Activated CD8-positive, alpha-beta memory T cell treated with anti-CD3 and anti-CD28 coated beads, Interleukin-2, amount 50 U/mL, for 24 hours (primary cell): ENCODE data around the gene FNTB.

ENCODE experiments used
- DNase-seq: peaks from one replicate; pipeline ENCODE4 v3.0.0-alpha.2; 2020; ENCODE audit errors: extremely low read depth

Gene FNTB

DNA sequence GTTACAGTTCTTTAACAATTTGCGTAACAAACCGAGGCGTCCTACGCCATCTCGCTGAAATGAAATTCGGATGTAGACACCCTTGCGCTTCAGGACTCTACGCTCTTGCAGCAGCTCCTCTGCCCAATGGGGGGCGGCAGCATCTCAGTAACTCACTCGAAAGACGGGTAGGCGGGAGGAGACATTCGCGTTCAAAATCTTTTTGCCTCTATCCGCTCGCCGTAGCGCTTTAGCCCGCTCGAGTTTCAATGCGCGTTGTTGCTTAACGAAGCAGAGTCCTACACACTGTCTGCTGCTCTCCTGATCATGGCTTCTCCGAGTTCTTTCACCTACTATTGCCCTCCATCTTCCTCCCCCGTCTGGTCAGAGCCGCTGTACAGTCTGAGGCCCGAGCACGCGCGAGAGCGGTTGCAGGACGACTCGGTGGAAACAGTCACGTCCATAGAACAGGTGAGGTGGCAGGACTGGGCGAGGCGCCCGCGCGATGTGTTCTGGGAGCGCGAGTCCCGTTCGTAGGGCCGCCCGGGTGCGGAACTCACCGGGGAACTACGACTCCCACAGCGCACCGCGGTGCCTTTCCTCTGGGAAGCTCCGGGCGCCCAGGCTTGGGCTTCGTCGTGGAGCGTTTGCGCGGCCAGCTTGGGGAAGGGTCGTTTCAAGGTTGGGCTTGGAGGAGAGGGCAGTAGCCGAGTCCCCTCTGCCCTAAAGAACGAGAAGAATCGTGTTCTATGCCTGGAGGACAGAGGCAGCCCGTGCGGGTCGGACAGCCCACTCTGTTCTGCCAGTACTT is at the start of gene FNTB:
Gene FNTB, plus strand, starts transcription at position 248 of the 790 bp plus-strand sequence. Its CDS starts 59 bp downstream, at position 307.
- DNase-seq, result peak; percentile 89

- DNase-seq, result no peak
Observed at GRCh38 chr14:64937171-64937820, 49.4 kb upstream of the FNTB start.

DNA sequence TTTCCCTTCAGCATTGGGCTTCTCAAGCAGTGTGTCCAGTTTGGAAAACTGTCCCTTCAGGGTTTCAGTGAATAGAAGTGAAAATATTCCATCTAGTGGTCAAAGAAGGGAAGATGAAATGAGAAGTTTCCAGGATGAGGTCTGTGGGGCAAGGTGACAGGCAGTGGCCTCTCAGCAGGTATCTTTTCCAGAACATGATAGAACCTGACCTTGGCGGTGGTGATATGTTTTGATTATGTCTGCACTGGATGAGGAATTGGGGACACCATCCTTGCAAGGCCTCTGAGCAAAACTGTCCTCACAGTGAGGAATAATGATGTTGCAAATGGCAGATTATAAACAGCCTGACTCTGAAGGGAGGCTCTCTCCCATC is 48.9 kb upstream of the FNTB start:
- DNase-seq, result no peak

DNA sequence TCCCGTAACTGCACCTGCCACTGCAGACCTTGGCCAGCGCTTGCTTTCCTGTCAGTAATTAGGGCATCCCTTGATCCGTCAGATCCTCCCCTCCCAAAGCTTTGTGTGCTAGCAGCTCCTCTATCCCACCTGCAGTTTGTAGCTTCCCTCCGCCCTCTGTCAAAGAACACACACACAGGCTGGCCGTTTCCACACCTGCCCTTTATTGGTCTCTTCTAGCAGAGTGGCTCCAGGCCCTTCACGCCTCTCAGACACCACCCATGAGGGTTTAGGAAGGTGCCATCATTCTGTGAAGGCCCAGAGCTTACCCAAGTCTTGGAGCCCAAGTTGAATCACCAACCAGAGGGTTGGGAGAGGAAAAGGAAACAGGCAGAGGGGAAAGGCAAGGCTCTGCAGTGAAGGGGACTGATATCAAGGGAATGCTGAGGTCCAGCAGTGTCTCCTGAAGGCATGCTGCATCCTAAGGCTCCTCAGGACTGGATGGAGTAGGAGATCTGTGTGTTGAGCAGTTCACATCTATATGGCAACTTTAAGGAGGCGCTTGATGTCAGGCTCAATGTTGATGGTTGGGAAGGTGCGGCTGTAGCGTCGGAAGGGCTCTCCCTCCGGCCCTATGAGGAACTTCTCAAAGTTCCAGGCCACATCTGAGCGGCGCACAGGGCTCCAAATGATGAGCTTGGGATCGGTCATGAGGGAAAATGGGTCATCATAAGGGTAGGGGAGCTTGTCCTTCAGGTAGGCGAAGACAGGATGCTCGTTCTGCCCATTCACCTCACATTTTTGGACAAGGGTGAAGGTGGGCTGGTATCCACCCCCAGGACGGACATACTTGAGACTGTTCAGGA is 47.5 kb upstream of the FNTB start:
- DNase-seq, result no peak

DNA sequence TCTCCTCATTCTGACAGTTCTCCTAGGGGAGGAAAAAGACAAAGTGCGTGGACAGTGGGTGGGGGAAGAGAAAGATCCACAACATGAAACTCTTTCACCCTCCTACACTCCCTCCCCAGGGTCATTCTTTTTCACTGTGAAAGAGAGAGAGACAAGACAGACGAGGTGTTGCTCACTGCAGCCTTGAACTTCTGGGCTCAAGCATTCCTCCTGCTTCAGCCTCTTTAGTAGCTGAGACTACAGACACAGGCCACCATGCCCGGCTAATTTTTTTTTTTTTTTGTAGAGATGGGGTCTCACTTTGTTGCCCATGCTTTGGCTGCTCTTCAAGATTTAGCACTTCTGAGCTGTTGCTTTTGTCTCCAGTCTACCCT is 46.9 kb upstream of the FNTB start:
- no peak for DNase-seq

GRCh38 chr14:64940336-64940910 is 46.3 kb upstream of the FNTB start:
- no peak for DNase-seq

GRCh38 chr14:64942531-64943111 is 44.1 kb upstream of the FNTB start, which contains the start of gene GPX2:
GPX2 (minus strand) TSS chr14:64942745; CDS start chr14:64942726, 19 bp downstream.
- DNase-seq, result no peak

DNA sequence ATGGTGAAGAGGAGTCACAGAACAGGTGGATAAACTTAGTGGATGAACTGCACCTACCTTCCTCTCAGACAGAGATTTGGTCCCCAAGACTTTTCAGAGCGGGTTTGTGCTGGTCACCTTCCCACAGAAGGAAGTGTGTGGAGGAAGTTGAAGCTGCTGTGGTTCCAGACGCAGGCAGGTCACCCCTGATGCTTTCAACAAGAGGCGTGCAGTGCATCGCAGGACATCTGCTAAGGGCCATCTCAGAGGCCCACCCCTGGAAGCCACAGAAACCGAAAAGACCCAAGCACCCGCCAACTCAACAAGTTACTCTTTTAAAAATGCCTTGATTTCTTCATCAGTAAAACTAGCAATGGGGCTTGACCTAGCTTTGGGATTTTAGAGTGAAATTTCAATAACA is 43.1 kb upstream of the FNTB start:
- DNase-seq, result no peak

GRCh38 chr14:64944041-64944440 is 42.7 kb upstream of the FNTB start:
- no peak for DNase-seq

GRCh38 chr14:64944861-64945260 is 41.8 kb upstream of the FNTB start:
- no peak for DNase-seq

DNA sequence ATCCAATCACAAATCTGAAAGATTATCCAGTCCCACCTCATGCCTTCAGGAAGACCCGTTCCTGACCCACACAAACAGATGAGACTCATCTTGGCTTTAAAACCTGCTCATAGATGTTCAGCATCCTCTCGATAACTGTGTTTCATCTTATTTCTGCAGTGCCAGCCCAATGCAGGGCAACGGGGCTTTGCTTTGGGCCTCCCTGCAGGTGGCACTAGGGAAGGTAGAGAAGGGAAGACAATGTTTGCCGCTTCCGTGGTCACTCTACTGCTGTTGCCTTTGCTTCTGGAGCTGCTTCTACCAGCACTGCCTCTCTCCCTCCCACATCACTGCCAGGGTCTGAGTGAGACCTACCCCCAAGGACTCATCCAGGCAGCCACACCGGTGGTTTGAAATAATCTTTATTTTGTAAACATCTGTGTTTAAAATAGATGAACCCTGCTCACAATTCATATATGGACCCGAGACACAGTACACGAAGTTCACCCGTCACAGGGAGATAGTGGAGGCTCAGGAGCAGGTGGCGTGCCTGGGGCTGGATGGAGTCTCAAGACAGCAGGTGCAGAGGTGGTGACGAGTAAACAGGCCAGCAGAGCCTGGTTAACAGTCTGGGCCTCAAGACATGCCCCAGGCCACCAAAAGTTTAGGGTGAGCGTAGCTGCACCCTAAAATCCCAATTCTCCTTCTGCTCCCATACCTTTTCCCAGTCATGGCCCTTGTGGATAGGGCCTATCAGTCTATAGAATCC is 41.1 kb upstream of the FNTB start:
- DNase-seq, result no peak

- no peak for DNase-seq
Observed at GRCh38 chr14:64946310-64947045, 40.2 kb upstream of the FNTB start.

DNA sequence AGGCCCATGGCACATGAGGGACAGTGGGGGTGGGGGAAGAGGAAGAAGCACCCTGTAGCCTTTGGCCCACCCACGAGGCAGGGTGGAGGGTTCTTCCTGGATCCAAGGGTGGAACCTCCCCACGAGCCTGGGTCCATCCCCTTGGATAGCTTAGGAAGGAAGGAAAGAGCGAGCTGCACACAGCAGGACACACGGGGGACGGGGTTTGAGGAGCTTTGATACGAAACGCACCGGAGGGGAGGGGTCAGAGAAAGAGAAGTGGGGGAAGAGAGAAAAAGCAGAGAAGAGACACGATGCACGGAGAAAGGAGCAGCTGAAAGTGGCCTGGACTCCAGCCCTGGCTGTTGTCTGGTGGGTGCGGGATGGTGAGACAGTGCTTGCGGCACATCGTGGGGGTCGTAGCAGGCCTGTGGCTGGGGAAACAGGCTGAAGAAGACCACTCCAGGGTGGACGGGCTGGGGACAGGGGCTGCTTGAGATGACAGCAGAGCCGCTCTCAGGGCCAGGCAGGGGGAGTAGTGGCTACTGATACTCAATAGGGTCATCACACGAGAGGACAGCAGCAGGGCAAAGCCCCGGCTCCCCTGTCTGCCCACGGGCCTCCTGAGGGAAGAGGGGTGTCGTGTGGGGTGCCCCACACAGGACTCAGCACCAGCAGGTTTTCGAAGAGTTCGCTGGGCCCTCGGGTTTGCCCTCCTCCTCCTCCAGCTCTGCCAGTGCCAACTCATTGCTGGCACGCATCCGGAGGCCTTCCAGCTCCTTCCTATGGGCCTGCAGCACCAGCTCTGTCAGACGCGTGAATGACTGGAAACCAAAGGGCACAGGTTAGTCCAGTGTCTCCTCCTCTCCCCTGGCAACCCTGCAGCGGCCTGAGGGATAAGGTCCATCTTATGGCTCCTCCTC is 38.7 kb upstream of the FNTB start:
- DNase-seq, result no peak

DNA sequence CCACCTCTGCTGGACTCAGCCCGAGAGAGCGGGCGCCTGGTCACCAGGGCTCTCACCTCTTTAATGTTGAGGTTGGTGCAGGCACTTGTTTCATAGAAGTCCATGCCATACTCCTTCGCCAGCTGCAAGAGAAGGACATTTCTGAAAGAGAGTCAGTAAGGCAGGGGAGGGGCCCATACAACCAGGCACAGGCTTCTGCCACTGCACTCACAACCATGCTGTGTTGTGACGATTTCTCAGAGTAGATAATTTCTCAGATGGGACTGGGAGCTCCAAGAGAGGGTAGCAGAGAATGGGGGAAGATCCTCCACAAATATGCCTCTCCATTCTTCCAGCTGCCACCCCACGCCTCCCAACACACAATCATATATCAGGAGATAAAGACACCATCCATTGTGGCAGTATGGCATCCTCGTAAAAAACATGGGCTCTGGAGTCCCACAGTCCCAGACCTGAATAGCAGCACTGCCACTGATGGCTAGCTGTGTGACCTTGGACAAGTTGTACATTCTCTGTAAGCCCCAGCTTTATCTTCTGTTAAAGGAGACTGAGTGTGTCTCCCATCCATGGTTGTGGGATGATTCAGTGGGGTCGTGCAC is 38.0 kb upstream of the FNTB start:
- no peak for DNase-seq

- no peak for DNase-seq
Observed at GRCh38 chr14:64950889-64951288, 35.8 kb upstream of the FNTB start.

DNA sequence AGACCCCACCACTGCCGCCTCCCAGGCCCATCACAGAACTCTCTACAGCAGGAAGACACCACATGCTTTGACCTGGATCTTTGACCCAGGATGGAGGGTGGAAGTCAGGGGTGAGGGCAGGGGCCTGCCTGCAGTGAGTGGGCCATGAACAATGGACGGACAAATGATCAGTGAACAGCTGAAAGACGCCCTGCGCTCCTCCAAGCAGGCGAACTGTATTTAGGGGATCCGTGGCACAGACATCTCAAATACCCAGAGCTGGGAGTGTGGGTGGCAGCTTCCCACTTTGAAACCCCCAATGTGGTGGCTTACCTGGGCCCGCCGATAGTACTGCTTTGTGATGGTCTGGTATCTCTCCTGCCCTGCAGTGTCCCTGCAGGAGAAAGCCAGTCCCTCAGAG is 35.4 kb upstream of the FNTB start:
- DNase-seq, result no peak

DNA sequence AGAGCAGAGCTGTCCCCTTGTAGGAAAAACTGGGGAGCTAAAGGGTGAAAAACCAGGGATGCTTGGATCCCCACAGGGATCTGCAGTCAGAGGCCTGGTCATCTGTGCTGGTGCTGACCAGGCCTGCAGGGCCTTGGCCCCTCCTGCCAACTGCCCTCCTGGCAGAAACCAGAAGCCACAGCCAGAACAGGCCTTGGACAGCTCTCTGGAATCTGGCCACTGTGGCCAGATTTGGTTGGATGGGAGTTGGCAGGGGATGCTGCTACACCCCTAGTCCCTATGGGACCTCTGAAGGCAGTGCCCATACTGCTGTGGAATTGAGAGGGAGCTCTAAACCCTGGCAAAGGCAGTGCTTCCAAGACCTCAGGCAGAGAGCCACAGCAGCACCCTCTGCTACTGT is 35.0 kb upstream of the FNTB start:
- DNase-seq, result no peak

- DNase-seq, result no peak
Observed at GRCh38 chr14:64952598-64953309, 33.9 kb upstream of the FNTB start.
